ENCODE measurements around the gene TRABD2B. TPM values are rescaled to one million over a fixed set of nuclear protein-coding genes. Genes with fewer than 3 reads are reported as not detected.

Gene TRABD2B
- total RNA-seq, 2 donors from 2014 or later, result 3.1 to 8.1 TPM

DNA sequence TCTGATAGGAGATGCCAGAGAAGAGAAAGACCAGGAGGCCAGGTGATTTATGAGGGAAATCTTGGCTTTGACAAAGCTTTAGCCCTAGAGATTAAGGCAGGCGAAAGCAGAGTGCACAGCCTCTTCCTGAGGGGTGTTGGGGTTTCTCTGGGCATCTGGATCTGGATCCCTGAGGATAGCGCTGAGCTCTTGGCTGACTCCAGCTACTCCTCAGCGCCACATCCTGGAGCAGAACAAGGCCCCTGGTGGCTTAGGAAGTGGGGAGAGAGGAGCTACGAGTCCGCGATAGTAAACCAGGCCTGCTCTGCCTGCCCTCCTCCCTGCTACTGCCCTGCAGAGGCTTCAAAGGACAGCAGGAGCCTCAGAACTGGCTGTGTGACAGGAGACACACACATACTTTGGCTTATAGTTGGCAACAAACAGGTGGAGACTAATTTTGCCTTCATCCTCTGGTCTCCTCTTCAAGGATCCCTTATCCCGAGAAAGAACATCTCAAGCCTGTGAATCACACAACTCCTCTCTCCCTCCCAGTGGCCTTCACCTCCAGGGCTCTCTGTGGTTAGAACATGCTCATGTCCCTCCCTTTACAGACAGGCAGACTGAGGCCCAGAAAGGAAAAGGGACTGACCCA lies 66.9 kb downstream of the TRABD2B start:
- Histone ChIP-seq H3K4me3 (no peak overlapping the region), H3K27me3 (no peaks in the 10 kb centered on the region), H3K36me3 (no peaks in the 10 kb centered on the region), H3K9me3 (no peaks in the 10 kb centered on the region), H3K27ac (no peak overlapping the region), H3K4me1 (peaks cover 0 to 49% of the 10 kb centered on the region in 2 donors)
- TF ChIP-seq, protein P1, sequence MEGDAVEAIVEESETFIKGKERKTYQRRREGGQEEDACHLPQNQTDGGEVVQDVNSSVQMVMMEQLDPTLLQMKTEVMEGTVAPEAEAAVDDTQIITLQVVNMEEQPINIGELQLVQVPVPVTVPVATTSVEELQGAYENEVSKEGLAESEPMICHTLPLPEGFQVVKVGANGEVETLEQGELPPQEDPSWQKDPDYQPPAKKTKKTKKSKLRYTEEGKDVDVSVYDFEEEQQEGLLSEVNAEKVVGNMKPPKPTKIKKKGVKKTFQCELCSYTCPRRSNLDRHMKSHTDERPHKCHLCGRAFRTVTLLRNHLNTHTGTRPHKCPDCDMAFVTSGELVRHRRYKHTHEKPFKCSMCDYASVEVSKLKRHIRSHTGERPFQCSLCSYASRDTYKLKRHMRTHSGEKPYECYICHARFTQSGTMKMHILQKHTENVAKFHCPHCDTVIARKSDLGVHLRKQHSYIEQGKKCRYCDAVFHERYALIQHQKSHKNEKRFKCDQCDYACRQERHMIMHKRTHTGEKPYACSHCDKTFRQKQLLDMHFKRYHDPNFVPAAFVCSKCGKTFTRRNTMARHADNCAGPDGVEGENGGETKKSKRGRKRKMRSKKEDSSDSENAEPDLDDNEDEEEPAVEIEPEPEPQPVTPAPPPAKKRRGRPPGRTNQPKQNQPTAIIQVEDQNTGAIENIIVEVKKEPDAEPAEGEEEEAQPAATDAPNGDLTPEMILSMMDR (IDR thresholded peaks at IDR 0.05), result no peak
- DNase-seq (ENCODE audit: low spot score), result no peak

DNA sequence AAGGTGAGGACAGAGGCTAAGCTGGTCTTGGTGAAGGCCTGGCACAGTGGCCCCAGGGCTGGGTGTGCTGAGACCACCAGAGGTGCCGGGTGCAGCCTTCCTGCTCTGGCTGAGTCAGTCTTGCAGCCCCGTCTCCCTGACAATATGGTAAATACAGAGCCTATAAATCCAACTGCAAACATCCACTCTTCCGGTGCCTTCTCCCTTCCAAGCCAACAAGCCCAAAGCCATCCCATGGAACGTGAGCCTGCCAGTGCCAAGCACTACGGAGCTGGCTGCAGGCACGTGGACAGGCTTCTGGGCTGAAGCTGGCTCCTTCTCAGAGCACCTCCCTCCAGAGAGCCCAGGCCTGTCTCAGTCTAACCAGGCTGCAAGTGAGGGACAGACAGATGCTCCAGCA lies 70.0 kb downstream of the TRABD2B start:
- no peak for DNase-seq (ENCODE audit: low spot score)
- Histone ChIP-seq H3K27me3 (no peaks in the 10 kb centered on the region), H3K4me1 (peaks cover 0 to 22% of the 10 kb centered on the region in 2 donors), H3K36me3 (no peaks in the 10 kb centered on the region), H3K9me3 (no peaks in the 10 kb centered on the region), H3K4me3 (no peak overlapping the region), H3K27ac (no peak overlapping the region)
- TF ChIP-seq, protein P1 (IDR thresholded peaks at IDR 0.05), result no peak

DNA sequence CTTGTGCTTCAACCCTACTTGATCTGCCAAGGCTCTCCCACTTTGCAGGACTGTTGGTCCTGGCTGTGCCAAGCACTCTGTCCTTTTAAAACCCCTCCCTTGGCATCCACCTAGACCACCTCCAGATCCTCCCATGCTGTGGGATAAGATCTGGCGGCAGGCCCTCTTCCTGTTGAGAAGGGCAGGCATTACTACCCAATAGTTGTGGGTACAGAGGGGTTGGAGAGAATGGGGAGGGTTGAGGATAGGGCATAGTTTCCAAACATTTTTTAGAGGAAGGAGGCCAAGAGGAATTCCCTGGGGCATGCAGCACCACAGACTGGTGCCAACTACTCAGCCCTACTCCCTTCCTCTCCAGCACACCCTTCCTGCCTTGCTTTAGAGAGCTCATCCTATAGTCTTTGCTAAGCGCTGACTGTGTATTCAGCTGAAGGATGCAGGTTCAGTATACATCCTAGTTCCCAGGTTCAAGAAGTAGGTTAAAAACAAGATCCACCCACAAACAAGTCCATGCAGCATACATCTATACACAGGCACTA lies 70.7 kb downstream of the TRABD2B start:
- Histone ChIP-seq H3K4me1 (peaks cover 0 to 22% of the 10 kb centered on the region in 2 donors), H3K4me3 (no peak overlapping the region), H3K27me3 (no peaks in the 10 kb centered on the region), H3K27ac (no peak overlapping the region), H3K36me3 (no peaks in the 10 kb centered on the region), H3K9me3 (no peaks in the 10 kb centered on the region)
- TF ChIP-seq, protein P1 (IDR thresholded peaks at IDR 0.05), result no peak
- no peak for DNase-seq (ENCODE audit: low spot score)

DNA sequence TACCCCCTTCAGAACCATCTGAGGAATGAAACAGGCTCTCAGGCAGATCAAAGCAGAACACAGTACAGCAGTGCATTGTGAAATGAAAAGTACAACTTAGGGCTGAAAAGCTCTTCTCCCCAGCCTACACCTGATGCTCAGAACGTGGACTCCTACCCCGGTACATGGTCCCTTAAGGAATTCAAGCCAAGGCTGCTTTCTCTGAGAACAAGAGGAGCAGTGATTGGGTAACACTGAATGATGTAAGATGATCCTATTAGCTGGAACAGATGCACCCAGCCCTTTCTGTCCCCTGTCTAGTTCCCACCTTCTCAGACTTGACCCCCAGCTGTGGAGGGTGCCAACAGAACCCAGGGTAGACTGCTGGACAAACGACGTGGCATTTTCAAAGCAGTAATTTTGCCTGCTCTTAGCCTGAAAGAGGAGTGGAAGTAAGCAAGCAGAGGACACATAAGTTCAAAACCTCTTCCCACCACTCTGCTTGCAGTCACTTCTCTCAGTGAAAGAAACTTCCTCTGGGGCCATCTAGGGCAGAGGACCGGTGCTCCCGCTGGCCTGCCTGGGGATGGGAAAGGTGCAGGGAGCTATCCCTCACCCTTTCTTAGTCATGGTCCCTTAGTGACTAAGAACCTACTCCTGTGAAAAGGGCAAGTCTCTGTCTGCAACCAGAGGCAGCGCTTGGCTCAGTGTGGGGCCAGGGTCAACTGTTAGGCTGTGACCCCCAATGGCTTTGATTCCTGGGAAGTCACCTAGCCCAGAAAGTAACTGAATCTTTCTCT lies 72.7 kb downstream of the TRABD2B start:
- Histone ChIP-seq H3K4me1 (peaks cover 0 to 12% of the 10 kb centered on the region in 2 donors), H3K9me3 (no peaks in the 10 kb centered on the region)
- DNase-seq (ENCODE audit: low spot score), result no peak

DNA sequence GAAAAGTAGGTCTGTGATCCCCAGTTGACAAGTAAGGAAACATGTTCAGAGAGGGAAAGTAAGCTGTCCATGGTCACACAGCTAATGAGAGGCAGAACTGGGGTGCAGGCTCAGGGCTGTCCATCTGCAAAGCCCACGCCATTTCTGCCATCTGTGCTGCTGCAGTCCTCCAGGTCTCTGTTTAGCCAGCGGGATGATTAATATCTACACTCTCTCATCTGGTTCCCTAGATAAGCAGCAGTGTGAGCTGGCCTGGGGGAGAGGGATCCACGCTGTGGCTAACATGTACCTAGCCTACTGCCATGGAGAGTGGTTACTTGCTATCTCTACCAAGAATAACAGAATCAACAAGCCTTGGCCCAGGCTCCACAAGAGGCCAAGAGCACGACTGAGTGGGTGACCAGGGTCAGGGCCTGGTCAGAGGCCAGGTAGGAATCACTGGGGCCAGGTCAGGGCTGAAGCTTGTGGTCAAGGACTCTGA lies 75.2 kb downstream of the TRABD2B start:
- TF ChIP-seq, protein P1 (IDR thresholded peaks at IDR 0.05), result no peak
- Histone ChIP-seq H3K27me3 (no peaks in the 10 kb centered on the region), H3K27ac (no peak overlapping the region), H3K4me3 (no peak overlapping the region), H3K4me1 (peaks cover 0 to 20% of the 10 kb centered on the region in 2 donors), H3K36me3 (no peaks in the 10 kb centered on the region), H3K9me3 (no peaks in the 10 kb centered on the region)
- DNase-seq (ENCODE audit: low spot score), result no peak

More for the DNA sequence above, 72.7 kb downstream of the TRABD2B start:
- H3K27ac ChIP-seq, result no peak overlapping the region
- H3K36me3 ChIP-seq, result no peaks in the 10 kb centered on the region
- no peaks in the 10 kb centered on the region for H3K27me3 ChIP-seq
- no peak overlapping the region for H3K4me3 ChIP-seq
- TF ChIP-seq, protein P1 (IDR thresholded peaks at IDR 0.05), result no peak
